ENCODE results near the gene MALRD1.

The MALRD1 gene

GRCh38 chr10:19111501-19112267 lies 63.1 kb downstream of the MALRD1 start:
- DNase-seq, result no peak

- DNase-seq, result no peak
Measured at GRCh38 chr10:19117438-19117837, 68.8 kb downstream of the MALRD1 start.

- no peak for DNase-seq
Measured at GRCh38 chr10:19119191-19119590, 70.6 kb downstream of the MALRD1 start.

GRCh38 chr10:19120381-19120908 lies 71.8 kb downstream of the MALRD1 start:
- DNase-seq, result no peak

GRCh38 chr10:19133992-19134391 lies 85.4 kb downstream of the MALRD1 start:
- no peak for DNase-seq

GRCh38 chr10:19142967-19143366 lies 94.4 kb downstream of the MALRD1 start:
- DNase-seq, result no peak

- no peak for DNase-seq
Measured at GRCh38 chr10:19144206-19144605, 95.6 kb downstream of the MALRD1 start.

GRCh38 chr10:19154375-19154774 lies 105.8 kb downstream of the MALRD1 start:
- no peak for DNase-seq

DNA sequence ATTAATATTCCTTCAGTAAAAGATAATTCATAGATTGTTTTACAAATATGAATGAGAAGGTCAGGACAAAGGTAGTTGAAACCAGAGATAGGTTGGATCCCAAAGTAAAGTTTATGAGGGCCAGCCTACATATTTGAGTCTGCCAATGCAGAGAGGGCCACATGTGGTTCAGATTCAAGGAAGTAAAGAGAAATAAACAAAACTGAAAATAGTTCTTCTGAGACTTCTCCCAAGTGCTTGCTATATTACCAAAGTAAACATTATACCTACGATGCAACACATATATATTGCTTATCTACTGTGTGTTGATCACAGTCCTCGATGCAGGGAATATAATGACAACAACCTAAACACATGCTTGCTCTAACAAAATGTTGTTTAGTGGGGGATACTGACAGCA lies 109.8 kb downstream of the MALRD1 start:
- no peak for DNase-seq

DNA sequence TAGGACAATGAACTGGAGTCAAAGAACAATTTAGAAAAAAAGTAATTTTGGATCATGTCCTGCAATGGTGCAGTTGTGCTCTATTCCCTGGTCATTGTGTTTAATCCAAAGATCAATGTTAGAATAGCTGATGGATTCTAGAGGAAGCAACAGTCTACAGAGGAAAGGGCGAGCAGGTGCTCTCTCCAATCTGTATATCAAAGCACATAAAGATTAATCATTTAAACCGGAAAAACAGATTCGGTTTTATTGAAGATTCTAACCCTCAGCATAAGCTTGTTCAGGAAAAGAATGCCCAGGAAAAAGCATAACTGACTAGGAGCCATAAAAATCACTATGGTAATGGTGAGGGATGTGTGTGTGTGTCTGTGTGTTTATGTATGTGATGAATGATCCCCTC lies 110.3 kb downstream of the MALRD1 start:
- no peak for DNase-seq

GRCh38 chr10:19164461-19164860 lies 115.9 kb downstream of the MALRD1 start:
- DNase-seq, result no peak

- no peak for DNase-seq
Measured at GRCh38 chr10:19168584-19168983, 120.0 kb downstream of the MALRD1 start.

GRCh38 chr10:19169041-19169440 lies 120.4 kb downstream of the MALRD1 start:
- no peak for DNase-seq

DNA sequence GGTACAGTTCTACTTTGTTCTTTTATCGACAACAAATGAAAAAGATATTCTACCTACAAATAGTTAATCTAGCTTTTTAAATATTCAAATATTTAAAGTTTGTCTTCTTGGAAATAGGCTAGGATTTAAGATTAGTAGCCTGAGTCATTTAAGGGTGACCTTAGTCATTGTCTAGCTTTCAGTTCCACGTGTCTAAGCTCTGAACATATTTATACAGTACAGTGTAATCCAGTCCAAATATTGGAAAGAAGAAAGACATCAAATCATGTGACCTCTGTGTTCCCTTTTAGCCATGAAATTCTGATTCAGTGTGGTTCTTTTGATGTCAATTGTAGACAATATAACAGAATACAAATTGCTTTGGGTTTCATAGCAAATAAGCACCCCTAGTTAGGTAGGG lies 121.1 kb downstream of the MALRD1 start:
- DNase-seq, result no peak

GRCh38 chr10:19178675-19179074 lies 130.1 kb downstream of the MALRD1 start:
- DNase-seq, result no peak

DNA sequence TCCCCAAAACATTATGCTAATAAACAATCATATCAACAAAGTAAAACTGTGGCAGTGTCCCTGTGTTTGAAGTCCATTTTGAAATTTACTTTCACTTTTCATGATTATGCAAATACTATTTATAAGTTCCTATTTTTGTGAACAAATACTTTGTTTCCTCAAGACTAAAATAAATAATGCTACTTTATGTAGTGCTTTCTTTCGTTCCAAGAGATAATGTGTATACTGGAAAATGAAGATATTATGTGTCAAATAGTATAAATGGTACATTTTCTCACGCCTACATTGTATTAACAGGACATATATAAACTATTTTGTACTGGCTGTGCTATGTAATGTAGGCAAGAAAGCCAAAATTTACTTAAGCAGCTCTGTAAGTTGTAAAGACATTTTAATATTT lies 136.3 kb downstream of the MALRD1 start:
- no peak for DNase-seq

GRCh38 chr10:19194866-19195265 lies 146.3 kb downstream of the MALRD1 start:
- DNase-seq, result no peak

GRCh38 chr10:19195698-19196097 lies 147.1 kb downstream of the MALRD1 start:
- DNase-seq, result no peak

DNA sequence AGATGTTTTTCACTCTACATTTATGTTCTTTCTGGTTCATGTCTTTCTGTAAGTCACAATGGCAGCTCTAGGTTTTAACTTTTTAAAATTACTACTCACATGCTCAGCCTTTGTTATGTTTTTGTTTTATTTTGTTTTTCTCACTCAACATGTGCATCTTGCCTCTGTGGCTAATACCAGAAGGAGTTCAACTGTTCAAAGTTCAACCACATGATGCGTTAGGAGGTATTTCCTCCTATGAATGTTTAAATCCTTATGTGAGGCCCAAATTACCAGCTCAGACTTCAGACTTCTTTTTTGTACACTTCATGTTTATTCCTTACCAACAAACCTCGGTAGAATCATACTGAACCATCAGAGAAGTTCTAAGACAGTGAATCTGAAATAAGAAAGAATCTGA lies 151.6 kb downstream of the MALRD1 start:
- no peak for DNase-seq

- DNase-seq, result no peak
Measured at GRCh38 chr10:19204246-19204917, 155.8 kb downstream of the MALRD1 start.

DNA sequence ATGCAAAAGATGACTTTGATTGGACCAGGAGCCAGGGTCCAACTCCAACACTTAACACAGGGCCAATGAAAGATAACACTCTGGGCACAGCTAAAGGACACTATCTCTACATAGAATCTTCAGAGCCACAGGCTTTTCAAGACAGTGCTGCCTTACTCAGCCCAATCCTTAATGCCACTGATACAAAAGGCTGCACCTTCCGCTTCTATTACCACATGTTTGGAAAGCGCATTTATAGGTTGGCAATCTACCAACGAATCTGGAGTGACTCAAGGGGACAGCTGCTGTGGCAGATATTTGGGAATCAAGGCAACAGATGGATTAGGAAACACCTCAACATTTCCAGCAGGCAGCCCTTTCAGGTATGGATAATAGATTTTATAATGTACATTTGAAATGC lies 160.7 kb downstream of the MALRD1 start:
- no peak for DNase-seq

DNA sequence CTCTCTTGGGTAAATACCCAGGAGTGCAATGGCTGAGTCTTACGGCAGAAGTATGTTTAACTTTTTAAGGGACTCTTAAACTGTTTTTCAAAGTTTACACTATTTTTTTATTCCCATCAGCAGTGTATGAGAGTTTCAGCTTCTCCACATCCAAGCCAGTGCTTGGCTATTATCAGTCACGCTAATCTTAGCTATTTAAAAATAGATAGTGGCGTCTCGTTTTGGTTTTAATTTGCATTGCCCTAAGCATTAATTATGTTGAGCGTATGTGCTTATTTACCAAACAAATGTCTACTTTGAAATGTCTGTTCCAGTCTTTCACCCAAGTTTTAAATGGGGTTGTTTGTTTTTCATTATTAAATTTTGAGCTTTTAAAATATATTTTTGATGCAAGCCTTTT lies 164.0 kb downstream of the MALRD1 start:
- no peak for DNase-seq

GRCh38 chr10:19221216-19221615 lies 172.6 kb downstream of the MALRD1 start:
- DNase-seq, result no peak

GRCh38 chr10:19226025-19226424 lies 177.4 kb downstream of the MALRD1 start:
- no peak for DNase-seq

Data from CD4-positive, alpha-beta T cell treated with Interleukin-6 for 4 hours (primary cell).